ENCODE measurements around the gene SPARC.

Gene SPARC

GRCh38 chr5:151673421-151673820 is 13.3 kb downstream of the SPARC start:
- no peak for DNase-seq (ENCODE audit: low read depth, low spot score)
- Histone ChIP-seq H3K9ac (ENCODE audit: insufficient read length) (no peak overlapping the region), H3K27ac (no peak overlapping the region), H3K4me3 (no peak overlapping the region), H3K36me3 (ENCODE audit: insufficient read depth, low read length) (peaks cover 76% of the 10 kb centered on the region), H3K9me3 (ENCODE audit: low read depth, low read length) (no peaks in the 10 kb centered on the region)
- no peak for TF ChIP-seq POLR2AphosphoS5 (IDR thresholded peaks at IDR 0.05; ENCODE audit: borderline replicate concordance, low read depth, low read length)
- no peak for TF ChIP-seq FOXP2 (optimal IDR thresholded peaks at IDR 0.05; ENCODE audit: control extremely low read depth, extremely low read length, insufficient read depth)
- no peak for TF ChIP-seq EZH2 (IDR thresholded peaks at IDR 0.05)

GRCh38 chr5:151672516-151672915 is 14.2 kb downstream of the SPARC start:
- Histone ChIP-seq H3K27ac (no peak overlapping the region), H3K36me3 (ENCODE audit: insufficient read depth, low read length) (peaks cover 83% of the 10 kb centered on the region)
- TF ChIP-seq EZH2 (IDR thresholded peaks at IDR 0.05) (no peak), POLR2AphosphoS5 (IDR thresholded peaks at IDR 0.05; ENCODE audit: borderline replicate concordance, low read depth, low read length) (no peak), FOXP2 (optimal IDR thresholded peaks at IDR 0.05; ENCODE audit: control extremely low read depth, extremely low read length, insufficient read depth) (no peak)

GRCh38 chr5:151671950-151672349 is 14.8 kb downstream of the SPARC start:
- H3K36me3 ChIP-seq (ENCODE audit: insufficient read depth, low read length) = peaks cover 88% of the 10 kb centered on the region
- no peak overlapping the region for H3K27ac ChIP-seq
- H3K9ac ChIP-seq (ENCODE audit: insufficient read length) = no peak overlapping the region
- DNase-seq (ENCODE audit: low read depth, low spot score) = no peak
- no peaks in the 10 kb centered on the region for H3K9me3 ChIP-seq (ENCODE audit: low read depth, low read length)
- TF ChIP-seq FOXP2 (optimal IDR thresholded peaks at IDR 0.05; ENCODE audit: control extremely low read depth, extremely low read length, insufficient read depth) = no peak
- no peak for TF ChIP-seq EZH2 (IDR thresholded peaks at IDR 0.05)
- TF ChIP-seq POLR2AphosphoS5 (IDR thresholded peaks at IDR 0.05; ENCODE audit: borderline replicate concordance, low read depth, low read length) = no peak
- H3K4me3 ChIP-seq = no peak overlapping the region

More at GRCh38 chr5:151672516-151672915, 14.2 kb downstream of the SPARC start:
- no peak for DNase-seq (ENCODE audit: low read depth, low spot score)
- Histone ChIP-seq H3K4me3 (no peak overlapping the region), H3K9ac (ENCODE audit: insufficient read length) (no peak overlapping the region), H3K9me3 (ENCODE audit: low read depth, low read length) (no peaks in the 10 kb centered on the region)

- peaks cover 90% of the 10 kb centered on the region for H3K36me3 ChIP-seq (ENCODE audit: insufficient read depth, low read length)
Measured at GRCh38 chr5:151670953-151671636, 15.6 kb downstream of the SPARC start.

GRCh38 chr5:151670083-151670686 is 16.5 kb downstream of the SPARC start:
- TF ChIP-seq FOXP2 (optimal IDR thresholded peaks at IDR 0.05; ENCODE audit: control extremely low read depth, extremely low read length, insufficient read depth) (no peak), EZH2 (IDR thresholded peaks at IDR 0.05) (no peak), POLR2AphosphoS5 (IDR thresholded peaks at IDR 0.05; ENCODE audit: borderline replicate concordance, low read depth, low read length) (no peak)
- no peak for DNase-seq (ENCODE audit: low read depth, low spot score)
- Histone ChIP-seq H3K9ac (ENCODE audit: insufficient read length) (no peak overlapping the region), H3K9me3 (ENCODE audit: low read depth, low read length) (no peaks in the 10 kb centered on the region), H3K27ac (no peak overlapping the region), H3K36me3 (ENCODE audit: insufficient read depth, low read length) (peaks cover 90% of the 10 kb centered on the region), H3K4me3 (no peak overlapping the region)

More at GRCh38 chr5:151670953-151671636, 15.6 kb downstream of the SPARC start:
- TF ChIP-seq POLR2AphosphoS5 (IDR thresholded peaks at IDR 0.05; ENCODE audit: borderline replicate concordance, low read depth, low read length) = no peak
- H3K9me3 ChIP-seq (ENCODE audit: low read depth, low read length) = no peaks in the 10 kb centered on the region
- DNase-seq (ENCODE audit: low read depth, low spot score) = no peak
- H3K9ac ChIP-seq (ENCODE audit: insufficient read length) = no peak overlapping the region
- H3K27ac ChIP-seq = no peak overlapping the region
- no peak overlapping the region for H3K4me3 ChIP-seq

GRCh38 chr5:151667083-151667482 is 19.6 kb downstream of the SPARC start:
- H3K9ac ChIP-seq (ENCODE audit: insufficient read length) = no peak overlapping the region
- DNase-seq (ENCODE audit: low read depth, low spot score) = no peak
- H3K9me3 ChIP-seq (ENCODE audit: low read depth, low read length) = no peaks in the 10 kb centered on the region
- no peak for TF ChIP-seq POLR2AphosphoS5 (IDR thresholded peaks at IDR 0.05; ENCODE audit: borderline replicate concordance, low read depth, low read length)
- H3K36me3 ChIP-seq (ENCODE audit: insufficient read depth, low read length) = peaks cover 94% of the 10 kb centered on the region
- no peak overlapping the region for H3K27ac ChIP-seq
- no peak overlapping the region for H3K4me3 ChIP-seq

GRCh38 chr5:151665613-151666012 is 21.1 kb downstream of the SPARC start:
- DNase-seq (ENCODE audit: low read depth, low spot score) = no peak
- no peak overlapping the region for H3K9ac ChIP-seq (ENCODE audit: insufficient read length)
- H3K27ac ChIP-seq = no peak overlapping the region
- peaks cover 85% of the 10 kb centered on the region for H3K36me3 ChIP-seq (ENCODE audit: insufficient read depth, low read length)
- TF ChIP-seq FOXP2 (optimal IDR thresholded peaks at IDR 0.05; ENCODE audit: control extremely low read depth, extremely low read length, insufficient read depth) = no peak
- TF ChIP-seq EZH2 (IDR thresholded peaks at IDR 0.05) = no peak
- TF ChIP-seq POLR2AphosphoS5 (IDR thresholded peaks at IDR 0.05; ENCODE audit: borderline replicate concordance, low read depth, low read length) = no peak
- H3K4me3 ChIP-seq = no peak overlapping the region
- H3K9me3 ChIP-seq (ENCODE audit: low read depth, low read length) = no peaks in the 10 kb centered on the region

- H3K9ac ChIP-seq (ENCODE audit: insufficient read length) = no peak overlapping the region
- no peak overlapping the region for H3K4me3 ChIP-seq
- no peak overlapping the region for H3K27ac ChIP-seq
- H3K9me3 ChIP-seq (ENCODE audit: low read depth, low read length) = no peaks in the 10 kb centered on the region
- H3K36me3 ChIP-seq (ENCODE audit: insufficient read depth, low read length) = peaks cover 78% of the 10 kb centered on the region
- DNase-seq (ENCODE audit: low read depth, low spot score) = no peak
- TF ChIP-seq FOXP2 (optimal IDR thresholded peaks at IDR 0.05; ENCODE audit: control extremely low read depth, extremely low read length, insufficient read depth) (no peak), EZH2 (IDR thresholded peaks at IDR 0.05) (no peak), POLR2AphosphoS5 (IDR thresholded peaks at IDR 0.05; ENCODE audit: borderline replicate concordance, low read depth, low read length) (no peak)
Measured at GRCh38 chr5:151664694-151665585, 21.8 kb downstream of the SPARC start.

Measured in SK-N-MC (cell line).